ENCODE data around the gene TMEM128. TPM values are rescaled to one million over a fixed set of nuclear protein-coding genes. Genes with fewer than 3 reads are reported as not detected.
"Not testable (repeated sequence)": the region's sequence is repeated elsewhere in the genome, so short reads cannot be mapped to it uniquely, and the experiment has no call there.

Gene TMEM128
- total RNA-seq, 1 experiment from 2014 or later, result 28.0 TPM

- DNase-seq (ENCODE audit: low read depth), result no peak
Observed at GRCh38 chr4:4195354-4195753, 52.7 kb downstream of the TMEM128 start.

GRCh38 chr4:4188557-4188956, 59.5 kb downstream of the TMEM128 start:
- not testable (repeated sequence) for DNase-seq (ENCODE audit: low read depth)

Other genes starting within 250 kb of the TMEM128 start
- gene OTOP1, start 21.3 kb downstream of the TMEM128 start, total RNA-seq (2014; rRNA removed; shearing (Covaris generic)), result not detected in 2 replicates
- gene LYAR, start 41.9 kb upstream of the TMEM128 start, total RNA-seq (2014; rRNA removed; shearing (Covaris generic)), result 24.9 and 26.1 TPM in 2 replicates
- 4.2 and 6.2 TPM in 2 replicates for gene ZBTB49, start 42.0 kb upstream of the TMEM128 start, total RNA-seq (2014; rRNA removed; shearing (Covaris generic))
- 0.20 TPM in 1 of 2 replicates, not detected in the other for gene NSG1, start 138.9 kb upstream of the TMEM128 start, total RNA-seq (2014; rRNA removed; shearing (Covaris generic))

All from M059J (cell line).